GM19455 (cell line): ENCODE data around the gene NT5C1B.

Experiments used
- ATAC-seq: cut with Tn5 transposase; IDR thresholded peaks from one replicate; pipeline ENCODE4 v1.9.1; 2021; ENCODE audit not compliant: unreplicated experiment

Gene NT5C1B

GRCh38 chr2:18518116-18519111, 71.0 kb downstream of the NT5C1B start:
- ATAC-seq = no peak

DNA sequence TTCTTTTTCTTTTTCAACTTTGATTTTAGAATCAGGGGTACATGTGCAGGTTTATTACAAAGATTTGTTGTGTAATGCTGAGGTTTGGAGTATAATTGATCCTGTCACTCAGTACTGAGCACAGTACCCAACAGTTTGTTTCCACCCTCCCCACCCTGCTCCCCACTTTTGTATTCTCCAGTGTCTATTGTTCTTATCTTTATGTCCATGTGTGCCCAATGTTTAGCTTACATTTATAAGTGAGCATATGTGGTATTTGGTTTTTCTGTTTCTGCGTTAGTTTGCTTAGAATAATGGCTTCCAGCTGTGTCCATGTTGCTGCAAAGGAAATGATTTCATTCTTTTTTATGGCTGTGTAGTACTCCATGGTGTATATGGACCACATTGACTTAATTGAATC, 72.0 kb downstream of the NT5C1B start:
- ATAC-seq = no peak

DNA sequence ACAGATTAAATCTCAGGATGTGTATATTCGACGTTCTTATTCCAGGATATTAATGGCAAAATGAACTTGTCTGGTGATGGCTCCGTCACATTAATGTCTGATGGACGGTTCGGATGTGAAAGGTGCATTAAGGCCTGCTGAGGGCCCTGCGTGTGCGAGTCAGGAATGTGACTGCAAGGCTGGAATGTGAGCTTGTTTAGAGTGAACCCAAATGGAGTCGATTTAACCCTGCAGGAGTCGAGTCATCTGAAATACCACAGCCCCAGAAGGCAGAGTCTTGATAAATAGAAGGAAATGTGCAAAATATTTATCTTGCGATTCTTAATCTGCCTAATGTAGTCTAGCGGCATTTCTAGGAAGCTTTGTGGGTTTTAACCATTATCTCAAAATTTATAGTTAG, 73.3 kb downstream of the NT5C1B start:
- no peak for ATAC-seq

DNA sequence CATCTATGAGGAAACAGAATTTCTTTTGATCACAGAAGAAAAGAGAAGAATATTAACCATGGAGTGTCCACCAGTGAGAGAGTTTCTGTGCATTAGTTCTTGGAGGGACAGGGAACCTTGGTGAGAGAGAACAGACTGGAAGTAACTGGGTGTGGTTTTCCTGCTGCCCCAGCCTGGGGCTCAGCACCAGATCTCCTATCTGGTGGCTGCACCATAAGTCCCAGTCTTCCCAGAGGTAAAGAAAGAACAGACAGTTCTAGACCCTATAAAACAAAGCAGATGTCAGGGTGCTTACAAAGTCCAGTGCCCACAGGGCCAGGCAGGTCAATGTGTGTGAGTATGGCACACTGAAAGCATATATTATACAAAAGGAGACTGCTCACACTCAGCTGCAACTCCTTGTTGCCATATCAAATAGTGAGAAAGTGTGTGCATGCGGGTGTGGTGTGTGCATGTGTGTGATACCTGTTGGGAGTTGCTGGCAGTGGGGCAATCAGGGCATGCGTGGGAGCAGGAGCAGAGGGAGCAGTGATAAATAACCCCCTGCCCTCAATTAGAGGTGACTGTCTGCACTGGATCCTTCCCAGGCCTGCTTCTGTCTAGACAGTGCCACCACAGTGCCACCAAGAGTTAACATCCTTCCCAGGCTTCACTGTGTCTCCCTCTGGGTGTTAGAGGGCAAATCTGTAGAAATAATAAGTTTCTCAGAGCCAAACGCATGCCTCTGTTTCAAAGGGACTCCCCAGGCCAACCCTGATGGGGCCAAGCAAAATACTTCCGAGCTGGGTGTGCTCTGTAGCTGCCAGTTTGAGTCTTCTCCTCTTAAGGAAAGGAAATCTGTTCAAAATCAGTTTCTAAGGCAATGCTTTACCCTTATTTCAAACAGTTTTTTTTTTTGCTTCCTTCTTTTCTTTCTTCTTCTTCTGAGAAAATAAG, 74.6 kb downstream of the NT5C1B start:
- no peak for ATAC-seq
